ENCODE results near the gene SIGLEC8. TPM values are rescaled to one million over a fixed set of nuclear protein-coding genes. Genes with fewer than 3 reads are reported as not detected.

Gene SIGLEC8
- total and polyA plus RNA-seq, 2 of the 8 experiments (the other 6 are each of a cell fraction or from before 2014, with no cell fraction given), result not detected

- no peaks in the 10 kb centered on the region for H3K36me3 ChIP-seq (ENCODE audit: control insufficient read depth in 2 of 4, insufficient read depth in 4 of 4, low read length in 3 of 4)
- H2BK20ac ChIP-seq (ENCODE audit: low read length), result no peak overlapping the region
- H2AK5ac ChIP-seq (ENCODE audit: low read depth, low read length), result no peak overlapping the region
- no peak overlapping the region for H2BK12ac ChIP-seq (ENCODE audit: low read depth, low read length)
- H3K79me1 ChIP-seq (ENCODE audit: low read depth, low read length), result no peaks in the 10 kb centered on the region
- no peaks in the 10 kb centered on the region for H3K79me2 ChIP-seq (ENCODE audit: control insufficient read depth in 1 of 2, insufficient read depth in 2 of 2, low read length in 2 of 2)
- H3K18ac ChIP-seq (ENCODE audit: extremely low read depth, low read length), result no peak overlapping the region
- no peaks in the 10 kb centered on the region for H3K4me1 ChIP-seq (replicated peaks in 1 of 4; ENCODE audit: control insufficient read depth in 3 of 4, insufficient read depth in 4 of 4, low read length in 3 of 4)
- no peaks in the 10 kb centered on the region for H3K27me3 ChIP-seq (replicated peaks in 1 of 4; ENCODE audit: control insufficient read depth in 3 of 4, extremely low read depth in 1 of 4, insufficient read depth in 3 of 4, low read length in 3 of 4)
- no peak overlapping the region for H3K14ac ChIP-seq (ENCODE audit: insufficient read length)
- no peak overlapping the region for H2BK5ac ChIP-seq (ENCODE audit: low read depth, low read length)
- no peak overlapping the region for H3K9ac ChIP-seq (replicated peaks in 1 of 4; ENCODE audit: extremely low read depth in 1 of 4, low read depth in 3 of 4, low read length in 3 of 4)
- H3K9me3 ChIP-seq (ENCODE audit: insufficient read depth in 2 of 2, low read depth in 1 of 2, low read length in 1 of 2), result peaks cover 67 to 85% of the 10 kb centered on the region in 2 experiments
- 53% methylated on average over 3 of the region's 3 CpGs; no CpG with 5 or more reads in 1 of the 2 experiments for WGBS, 2 experiments (ENCODE audit: extremely low coverage in 1 of 2, insufficient coverage in 1 of 2, insufficient read length in 1 of 2, insufficient replicate concordance in 2 of 2, low coverage in 1 of 2, low lambda C conversion rate in 2 of 2, missing lambda C conversion rate in 1 of 2)
- FAIRE-seq, result no peak
- no peak overlapping the region for H3K27ac ChIP-seq (ENCODE audit: low read depth, low read length)
- no peak overlapping the region for H2AFZ ChIP-seq (ENCODE audit: low read length)
- DNase-seq (ENCODE audit: low read depth in 1 of 2, low spot score in 2 of 2), result no peak
- no peak overlapping the region for H3K4ac ChIP-seq (replicated peaks; ENCODE audit: insufficient read length, low read depth, low read length)
- no peak overlapping the region for H4K5ac ChIP-seq (ENCODE audit: insufficient read length, low read depth, low read length)
- H3K56ac ChIP-seq (replicated peaks; ENCODE audit: insufficient read length, low read depth, low read length), result no peak overlapping the region
- H2BK120ac ChIP-seq (replicated peaks; ENCODE audit: low read depth, low read length), result no peak overlapping the region
- H4K8ac ChIP-seq (ENCODE audit: extremely low read depth, insufficient read depth, low read length), result no peak overlapping the region
- no peak for TF ChIP-seq ATF2 (IDR thresholded peaks at IDR 0.05; ENCODE audit: low read length)
- TF ChIP-seq GABPA (IDR thresholded peaks at IDR 0.05; ENCODE audit: borderline replicate concordance, insufficient read depth, low read length), result no peak
- no peak for TF ChIP-seq SUZ12 (IDR thresholded peaks at IDR 0.05; ENCODE audit: low read length)
- TF ChIP-seq EGR1 (IDR thresholded peaks at IDR 0.05; ENCODE audit: borderline replicate concordance, low read depth, low read length), result no peak
- no peak for TF ChIP-seq HDAC2 (IDR thresholded peaks at IDR 0.05; ENCODE audit: borderline replicate concordance in 1 of 2, low read depth in 2 of 2, low read length in 2 of 2)
- TF ChIP-seq SIRT6 (IDR thresholded peaks at IDR 0.05; ENCODE audit: low read length), result no peak
- no peak for TF ChIP-seq MAFK (IDR thresholded peaks at IDR 0.05; ENCODE audit: low read depth, low read length)
- TF ChIP-seq CBX5 (IDR thresholded peaks at IDR 0.05; ENCODE audit: low read depth, low read length), result no peak
- no peak for TF ChIP-seq RFX5 (IDR thresholded peaks at IDR 0.05; ENCODE audit: borderline replicate concordance, low read depth, low read length)
- no peak for TF ChIP-seq POLR2AphosphoS5 (IDR thresholded peaks at IDR 0.05; ENCODE audit: low read depth, low read length)
- no peak for TF ChIP-seq KDM5A (IDR thresholded peaks at IDR 0.05; ENCODE audit: low read length)
- ChIA-PET CTCF (ENCODE audit: partially characterized antibody) (interaction anchor here (0.8 kb wide), 1 partner anchor 30 kb away, joined by 3 read pairs; no protein-coding TSS in a partner anchor), POLR2A (ENCODE audit: partially characterized antibody) (no interaction called here)
- H3K4me2 ChIP-seq (ENCODE audit: insufficient read depth in 1 of 2, low read depth in 2 of 2, low read length in 2 of 2), result no peak overlapping the region
- H4K91ac ChIP-seq (replicated peaks; ENCODE audit: insufficient read length, low read length), result no peak overlapping the region
- H3K23ac ChIP-seq (ENCODE audit: insufficient read length), result no peak overlapping the region
- no peaks in the 10 kb centered on the region for H4K20me1 ChIP-seq (replicated peaks in 1 of 2; ENCODE audit: control insufficient read depth in 1 of 2, insufficient read depth in 2 of 2, low read length in 2 of 2)
- H3K4me3 ChIP-seq (ENCODE audit: extremely low read depth in 1 of 4, insufficient read depth in 2 of 4, low read depth in 3 of 4, low read length in 4 of 4), result no peak overlapping the region
- H3K23me2 ChIP-seq (ENCODE audit: low read depth, low read length), result no peaks in the 10 kb centered on the region
- no peak overlapping the region for H2BK15ac ChIP-seq (ENCODE audit: low read length)
These were observed 45.6 kb upstream of the SIGLEC8 start for GRCh38 chr19:51503896-51504295.

Data from H1 (cell line).